ENCODE results near the gene TEX38.

GRCh38 chr1:46654012-46654411, 17.6 kb upstream of the TEX38 start:
- TF ChIP-seq CTCF (IDR thresholded peaks at IDR 0.05): no peak
- TF ChIP-seq EZH2 (IDR thresholded peaks at IDR 0.05): no peak

All from neural progenitor cell (in vitro differentiated cells).